Measurements from ENCODE around the gene THG1L.

THG1L gene

DNA sequence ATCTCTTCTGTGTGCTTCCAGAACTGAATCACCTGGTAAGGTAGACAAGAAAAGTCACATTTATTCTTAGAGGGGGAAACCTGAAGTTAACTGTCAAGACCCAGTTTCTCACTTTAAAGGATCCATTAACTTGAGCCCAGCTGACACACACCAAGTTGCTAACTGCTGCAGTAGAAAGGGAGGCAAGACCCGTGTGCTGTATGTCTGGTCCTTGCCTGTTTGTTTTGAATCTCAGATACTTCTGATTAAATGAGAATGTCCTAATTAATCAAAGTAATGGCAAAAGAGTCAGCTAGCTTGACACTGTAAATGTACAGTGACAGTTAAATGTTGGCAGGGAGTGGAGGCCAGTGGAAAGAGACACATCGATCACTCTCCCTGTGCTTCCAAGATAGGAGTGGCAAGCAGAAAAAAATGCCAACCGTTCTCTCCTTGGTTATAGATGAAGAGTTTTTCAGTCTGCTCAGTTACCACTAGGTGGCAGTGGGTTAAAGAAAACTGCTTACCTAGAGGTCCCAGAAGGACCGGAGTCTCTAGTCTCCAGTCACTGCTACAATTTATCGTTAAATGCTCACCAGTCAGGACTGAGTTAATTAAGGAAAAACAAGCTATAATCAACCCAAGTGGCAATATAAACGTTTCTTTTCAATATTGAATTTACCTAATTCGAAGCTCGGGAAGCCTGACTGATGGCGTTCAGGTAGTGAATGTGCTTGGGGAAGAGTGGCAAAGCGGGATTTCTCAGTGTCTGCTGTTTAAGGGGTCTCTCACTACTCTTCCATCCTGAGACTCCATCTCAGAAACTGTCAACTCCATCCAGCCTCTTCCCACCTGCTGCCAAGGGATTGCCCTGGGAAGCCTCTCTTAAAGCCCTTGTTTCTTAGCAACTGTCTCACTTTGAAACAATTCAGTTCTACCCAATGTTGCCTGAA is 30.7 kb downstream of the THG1L start:
- DNase-seq, result peak; percentile 69

DNA sequence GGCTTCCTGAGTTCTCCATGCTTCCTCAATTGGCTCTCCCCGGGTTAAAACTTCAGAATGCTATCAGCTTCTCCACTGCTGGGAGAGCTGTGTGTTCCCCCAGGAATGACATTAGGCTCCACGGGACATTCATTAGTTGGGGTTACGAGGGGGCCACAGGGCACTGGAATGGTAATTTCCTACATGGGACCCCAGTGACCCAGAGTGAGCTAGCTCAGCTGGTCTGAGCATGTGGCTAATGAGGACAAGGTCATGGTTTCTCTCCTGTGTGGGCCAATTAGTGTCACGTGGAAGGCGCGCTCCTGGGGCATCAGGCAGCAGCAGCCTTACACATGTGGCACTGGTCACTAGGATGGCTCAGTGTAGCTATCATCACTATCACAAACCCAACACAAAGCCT is 33.3 kb downstream of the THG1L start:
- DNase-seq, result no peak

GRCh38 chr5:157766442-157766841 is 35.2 kb downstream of the THG1L start:
- no peak for DNase-seq

GRCh38 chr5:157766902-157767301 is 35.7 kb downstream of the THG1L start:
- no peak for DNase-seq

- no peak for DNase-seq
Observed at GRCh38 chr5:157767689-157768088, 36.5 kb downstream of the THG1L start.

DNA sequence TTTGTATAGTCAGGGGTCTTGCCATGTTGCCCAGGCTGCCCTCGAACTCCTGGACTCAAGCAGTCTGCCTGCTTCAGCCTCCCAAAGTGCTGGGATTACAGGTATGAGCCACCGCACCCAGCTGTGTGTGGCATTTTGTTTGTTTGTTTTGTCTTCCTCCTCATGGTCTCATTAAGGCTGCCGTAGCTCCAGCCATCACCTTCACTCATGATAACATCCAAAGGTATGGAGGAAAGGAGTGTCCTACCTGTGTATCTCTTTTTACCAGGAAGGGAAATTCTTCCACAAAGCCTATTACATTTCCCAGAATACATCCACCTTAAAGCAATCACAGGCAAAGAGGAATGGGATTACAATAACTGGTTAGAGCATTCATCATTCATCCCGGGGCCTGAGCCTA is 39.4 kb downstream of the THG1L start:
- DNase-seq, result no peak

GRCh38 chr5:157772127-157772526 is 40.9 kb downstream of the THG1L start:
- no peak for DNase-seq

GRCh38 chr5:157778121-157778805 is 47.0 kb downstream of the THG1L start:
- DNase-seq, result peak; percentile 75

- no peak for DNase-seq
Observed at GRCh38 chr5:157779221-157779620, 48.0 kb downstream of the THG1L start.

DNA sequence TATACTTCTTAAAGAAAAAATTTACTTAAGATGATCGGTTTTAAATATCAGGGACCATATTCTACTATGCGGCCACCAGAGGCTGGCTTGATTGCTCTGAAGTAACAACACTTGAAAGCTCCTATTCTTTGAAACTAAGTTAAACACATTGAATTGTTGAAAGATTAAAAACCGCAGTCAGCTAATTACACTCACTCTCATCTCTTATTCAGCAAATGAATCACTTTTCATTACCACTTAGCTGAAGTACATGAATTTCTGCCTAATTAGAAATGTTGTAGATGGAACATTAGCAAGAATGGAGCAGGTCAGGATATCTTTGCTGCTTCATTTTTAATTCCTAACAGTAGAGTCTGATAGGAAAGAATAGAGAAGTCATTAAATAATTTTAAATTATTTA is 54.6 kb downstream of the THG1L start:
- no peak for DNase-seq

Data from fibroblast of skin of right quadriceps (primary cell).